DND-41 (cell line): ENCODE data around the gene SMIM29.

Experiments used
- ATAC-seq: fragments of 200-7000 bp; cut with Tn5 transposase; 3 replicates; pipeline ENCODE4 v1.9.1; 2021; ENCODE audit warnings: low read depth; ENCODE audit not compliant: insufficient read depth
- DNase-seq: peaks from one replicate; pipeline ENCODE4 v3.0.0-alpha.2; 2020
- H2AFZ ChIP-seq: 2 replicates; pipeline ENCODE4 v1.6.0; 2012; ENCODE audit warnings: low read depth, low read length
- H3K27ac ChIP-seq: 2 replicates; pipeline ENCODE4 v1.5.1; 2012; ENCODE audit warnings: low read length, inconsistent platforms
- H3K27me3 ChIP-seq: fragments of 200-600 bp; sonication (generic); 2 replicates; pipeline ENCODE4 v1.6.0; 2012; ENCODE audit warnings: low read length, mild to moderate bottlenecking, inconsistent platforms; ENCODE audit not compliant: insufficient read depth, poor library complexity
- H3K36me3 ChIP-seq: 2 replicates; pipeline ENCODE4 v1.5.1; 2012; ENCODE audit warnings: low read length, inconsistent platforms; ENCODE audit not compliant: insufficient read depth
- H3K4me1 ChIP-seq: 2 replicates; pipeline ENCODE4 v1.5.1; 2012; ENCODE audit warnings: mild to moderate bottlenecking, low read length; ENCODE audit not compliant: insufficient read depth
- H3K4me2 ChIP-seq: 2 replicates; pipeline ENCODE4 v1.6.0; 2012; ENCODE audit warnings: mild to moderate bottlenecking, moderate library complexity, low read length, inconsistent platforms; ENCODE audit not compliant: insufficient read depth
- H3K4me3 ChIP-seq, 2 experiments: fragments of 200-600 bp in 1 of 2; shearing (Covaris generic) in 1 of 2; 2 replicates each; pipeline ENCODE4 v1.5.1; 2012 to 2016; ENCODE audit warnings: inconsistent platforms in 2 of 2, low read length in 2 of 2, mild to moderate bottlenecking in 2 of 2, low read depth in 1 of 2, moderate library complexity in 1 of 2
- H3K79me2 ChIP-seq: 2 replicates; pipeline ENCODE4 v1.6.0; 2012; ENCODE audit warnings: low read length, inconsistent platforms; ENCODE audit not compliant: insufficient read depth
- H3K9ac ChIP-seq: 2 replicates; pipeline ENCODE4 v1.6.0; 2012; ENCODE audit warnings: low read depth, mild to moderate bottlenecking, inconsistent platforms, low read length, moderate library complexity
- H3K9me3 ChIP-seq: 2 replicates; pipeline ENCODE4 v1.5.1; 2012; ENCODE audit warnings: low read length, moderate library complexity, mild to moderate bottlenecking, inconsistent platforms; ENCODE audit not compliant: insufficient read depth, severe bottlenecking
- H4K20me1 ChIP-seq: 2 replicates; pipeline ENCODE4 v1.6.0; 2012; ENCODE audit warnings: low read length; ENCODE audit not compliant: insufficient read depth
- CTCF ChIP-seq: IDR thresholded peaks from 2 replicates; pipeline ENCODE4 v1.5.1; 2012; ENCODE audit warnings: borderline replicate concordance, low read length, moderate library complexity, mild to moderate bottlenecking; ENCODE audit not compliant: poor library complexity, severe bottlenecking; ENCODE audit errors: extremely low read depth
- EZH2 ChIP-seq: IDR thresholded peaks from 3 replicates; pipeline ENCODE4 v1.6.1; 2012; ENCODE audit warnings: borderline replicate concordance, low read depth, mild to moderate bottlenecking, moderate library complexity, low read length, inconsistent platforms; ENCODE audit not compliant: severe bottlenecking

SMIM29 gene

GRCh38 chr6:34238585-34239499 lies 10.0 kb downstream of the SMIM29 start:
- Histone ChIP-seq H3K4me3 (peak overlapping the region; percentile 72 to 99; a peak in 3 of 4 replicates), H3K9ac (peak overlapping the region; percentile 100), H3K27ac (peak overlapping the region; percentile 87), H3K27me3 (no peaks in the 10 kb centered on the region), H3K79me2 (peaks cover 62% of the 10 kb centered on the region), H3K36me3 (peaks cover 58% of the 10 kb centered on the region), H3K4me1 (peaks cover 41% of the 10 kb centered on the region), H4K20me1 (peaks cover 45% of the 10 kb centered on the region), H3K4me2 (peak overlapping the region; percentile 81), H3K9me3 (no peaks in the 10 kb centered on the region), H2AFZ (peak overlapping the region; percentile 73)
- no peak for DNase-seq
- ATAC-seq = peak; percentile 13
- TF ChIP-seq CTCF = no peak
- no peak for TF ChIP-seq EZH2

GRCh38 chr6:34237722-34238584 lies 10.9 kb downstream of the SMIM29 start:
- peaks cover 36% of the 10 kb centered on the region for H4K20me1 ChIP-seq
- H3K4me1 ChIP-seq = peaks cover 41% of the 10 kb centered on the region
- ATAC-seq (peak; percentile 58), DNase-seq (peak; percentile 87)
- H3K4me2 ChIP-seq = peak overlapping the region; percentile 81
- peak overlapping the region; percentile 100 for H3K9ac ChIP-seq
- H3K27me3 ChIP-seq = no peaks in the 10 kb centered on the region
- peak overlapping the region; percentile 87 for H3K27ac ChIP-seq
- TF ChIP-seq CTCF (peak; percentile 64), EZH2 (no peak)
- H3K36me3 ChIP-seq = peaks cover 49% of the 10 kb centered on the region
- peak overlapping the region; percentile 72 to 99 for H3K4me3 ChIP-seq
- H3K79me2 ChIP-seq = peaks cover 59% of the 10 kb centered on the region
- H2AFZ ChIP-seq = peak overlapping the region; percentile 73
- no peaks in the 10 kb centered on the region for H3K9me3 ChIP-seq

- TF ChIP-seq EZH2 (no peak), CTCF (no peak)
- H3K4me1 ChIP-seq = peaks cover 41% of the 10 kb centered on the region
- H3K36me3 ChIP-seq = peaks cover 43% of the 10 kb centered on the region
- peak; percentile 16; the same call in 2 of the 3 replicates for ATAC-seq
- DNase-seq = peak; percentile 62
- H3K9ac ChIP-seq = peak overlapping the region; percentile 100
- H3K9me3 ChIP-seq = no peaks in the 10 kb centered on the region
- H3K27ac ChIP-seq = peak overlapping the region; percentile 87
- peak overlapping the region; percentile 72 to 99; a peak in 3 of 4 replicates for H3K4me3 ChIP-seq
- H3K27me3 ChIP-seq = no peaks in the 10 kb centered on the region
- H3K4me2 ChIP-seq = peak overlapping the region; percentile 92
- peaks cover 53% of the 10 kb centered on the region for H3K79me2 ChIP-seq
- H2AFZ ChIP-seq = peak overlapping the region; percentile 73
- H4K20me1 ChIP-seq = peaks cover 30% of the 10 kb centered on the region
Measured at GRCh38 chr6:34237316-34237721, 11.5 kb downstream of the SMIM29 start.
